GM23338 (cell line): Measurements from ENCODE around the gene ELAPOR2. TPM values are rescaled to one million over a fixed set of nuclear protein-coding genes. Genes with fewer than 3 reads are reported as not detected.
A peak's percentile ranks its signal among the peaks of the same experiment; 100 is the strongest.

Experiments used
- ATAC-seq: fragments of 200-7000 bp; cut with Tn5 transposase; 3 replicates; pipeline ENCODE4 v1.9.1; 2020
- DNase-seq: peaks from one replicate; pipeline ENCODE4 v3.0.0-alpha.2; 2015; ENCODE audit warnings: low spot score
- H2AFZ ChIP-seq: fragments of 200-600 bp; sonication (generic); 2 replicates; pipeline ENCODE4 v1.8.0; 2016; ENCODE audit warnings: antibody characterized with exemption, mild to moderate bottlenecking, moderate library complexity
- H3F3A ChIP-seq: fragments of 200-600 bp; sonication (generic); replicated peaks from 2 replicates; pipeline ENCODE4 v1.8.0; 2017; ENCODE audit warnings: antibody characterized with exemption, mixed run types, low read depth
- H3K27ac ChIP-seq: fragments of 200-600 bp; sonication (generic); 2 replicates; pipeline ENCODE4 v1.6.1; 2016; ENCODE audit warnings: low read depth
- H3K27me3 ChIP-seq: fragments of 200-600 bp; sonication (generic); 2 replicates; pipeline ENCODE4 v1.8.0; 2016; ENCODE audit warnings: mild to moderate bottlenecking, mixed run types, moderate library complexity; ENCODE audit not compliant: insufficient read depth
- H3K36me3 ChIP-seq: fragments of 200-600 bp; sonication (generic); 2 replicates; pipeline ENCODE4 v1.8.0; 2016; ENCODE audit warnings: mild to moderate bottlenecking; ENCODE audit not compliant: insufficient read depth
- H3K4me1 ChIP-seq: fragments of 200-600 bp; sonication (generic); 2 replicates; pipeline ENCODE4 v1.8.0; 2016; ENCODE audit warnings: mild to moderate bottlenecking, moderate library complexity; ENCODE audit not compliant: insufficient read depth
- H3K4me2 ChIP-seq: fragments of 200-600 bp; sonication (generic); 2 replicates; pipeline ENCODE4 v1.7.1; 2017; ENCODE audit warnings: mixed run types
- H3K4me3 ChIP-seq: fragments of 200-600 bp; sonication (generic); 2 replicates; pipeline ENCODE4 v1.6.1; 2016; ENCODE audit warnings: mixed run types
- H3K79me2 ChIP-seq: fragments of 200-600 bp; sonication (generic); replicated peaks from 2 replicates; pipeline ENCODE4 v1.8.0; 2017; ENCODE audit warnings: mild to moderate bottlenecking; ENCODE audit not compliant: insufficient read depth
- H3K9me2 ChIP-seq: fragments of 200-600 bp; sonication (generic); 2 replicates; pipeline ENCODE4 v1.8.0; 2017; ENCODE audit not compliant: insufficient read depth
- H4K20me1 ChIP-seq: fragments of 200-600 bp; sonication (generic); replicated peaks from 2 replicates; pipeline ENCODE4 v1.8.0; 2017; ENCODE audit warnings: mild to moderate bottlenecking; ENCODE audit not compliant: insufficient read depth
- H3K27ac Mint-ChIP-seq: 2 replicates; pipeline ENCODE4 v1.8.0; 2020; ENCODE audit warnings: inconsistent platforms, mild to moderate bottlenecking, moderate library complexity, mixed read lengths
- H3K27me3 Mint-ChIP-seq: 3 replicates; pipeline ENCODE4 v1.8.0; 2022; ENCODE audit warnings: low read depth, mild to moderate bottlenecking, moderate library complexity, mixed read lengths, inconsistent platforms; ENCODE audit not compliant: insufficient read depth, poor library complexity
- H3K36me3 Mint-ChIP-seq: 3 replicates; pipeline ENCODE4 v1.8.0; 2021; ENCODE audit warnings: low read depth, mild to moderate bottlenecking, inconsistent platforms, moderate library complexity, mixed read lengths
- H3K4me1 Mint-ChIP-seq: 3 replicates; pipeline ENCODE4 v1.8.0; 2020; ENCODE audit warnings: mild to moderate bottlenecking, inconsistent platforms, mixed read lengths
- H3K4me3 Mint-ChIP-seq: 3 replicates; pipeline ENCODE4 v1.8.0; 2021; ENCODE audit warnings: moderate library complexity, mild to moderate bottlenecking, inconsistent platforms, mixed read lengths
- H3K9me3 Mint-ChIP-seq: 3 replicates; pipeline ENCODE4 v1.8.0; 2020; ENCODE audit warnings: moderate library complexity, mild to moderate bottlenecking, inconsistent platforms, mixed read lengths
- CREB1 ChIP-seq: fragments of 250-450 bp; sonication (Bioruptor Pico); IDR thresholded peaks from 2 replicates; pipeline ENCODE4 v1.5.0; 2020; ENCODE audit warnings: low read depth, mild to moderate bottlenecking, moderate library complexity
- CTCF ChIP-seq, 2 experiments: fragments of 200-600 bp in 1 of 2; sonication (generic) in 1 of 2; conservative IDR thresholded peaks; 2 replicates each; pipeline versions ENCODE4 v1.5.1 to v1.6.1; 2016 to 2017; ENCODE audit warnings: antibody characterized with exemption in 2 of 2, low read depth in 2 of 2, mild to moderate bottlenecking in 2 of 2, moderate library complexity in 1 of 2
- EZH2 ChIP-seq: fragments of 200-600 bp; sonication (generic); IDR thresholded peaks from one replicate; pipeline ENCODE4 v1.8.0; 2017; ENCODE audit warnings: antibody characterized with exemption, mild to moderate bottlenecking, low read depth; ENCODE audit not compliant: unreplicated experiment
- JUNB ChIP-seq: IDR thresholded peaks from one replicate; pipeline ENCODE4 v1.6.1; 2016; ENCODE audit warnings: antibody characterized with exemption; ENCODE audit not compliant: unreplicated experiment
- NANOG ChIP-seq: IDR thresholded peaks from 2 replicates; pipeline ENCODE4 v1.6.1; 2016; ENCODE audit warnings: antibody characterized with exemption, borderline replicate concordance
- POLR2AphosphoS5 ChIP-seq: IDR thresholded peaks from 2 replicates; pipeline ENCODE4 v1.6.1; 2016; ENCODE audit warnings: antibody characterized with exemption, low read depth
- REST ChIP-seq: IDR thresholded peaks from one replicate; pipeline ENCODE4 v1.6.1; 2018; ENCODE audit warnings: antibody characterized with exemption; ENCODE audit not compliant: unreplicated experiment
- ZNF114 ChIP-seq: fragments of 250-450 bp; sonication (Bioruptor Pico); IDR thresholded peaks from 2 replicates; pipeline ENCODE4 v1.5.0; 2020; ENCODE audit warnings: mild to moderate bottlenecking, moderate library complexity
- ZNF331 ChIP-seq: fragments of 250-450 bp; sonication (Bioruptor Pico); IDR thresholded peaks from 2 replicates; pipeline ENCODE4 v1.5.0; 2020; ENCODE audit warnings: low read depth, mild to moderate bottlenecking, moderate library complexity
- polyA plus RNA-seq: library from polyadenylated mRNA; unstranded; fragments of >200 nt; fragmentation: Nextera tagmentation; extraction: Ambion mirVana; gene quantifications from 2 replicates; pipeline ENCODE4 v1.2.1, GENCODE V29; 2016
- total RNA-seq: library from RNA; depleted of rRNA; stranded (reverse); fragments of >200 nt; shearing (Covaris generic); gene quantifications from 2 replicates; pipeline ENCODE4 v1.2.3, GENCODE V29; 2014
- TF ChIP-seq, protein P1 (sequence below): IDR thresholded peaks from 2 replicates; pipeline ENCODE4 v1.6.1; 2016; ENCODE audit warnings: antibody characterized with exemption

Gene ELAPOR2
- total and polyA plus RNA-seq, 2 experiments from 2014 or later = 12.0 to 42.9 TPM

DNA sequence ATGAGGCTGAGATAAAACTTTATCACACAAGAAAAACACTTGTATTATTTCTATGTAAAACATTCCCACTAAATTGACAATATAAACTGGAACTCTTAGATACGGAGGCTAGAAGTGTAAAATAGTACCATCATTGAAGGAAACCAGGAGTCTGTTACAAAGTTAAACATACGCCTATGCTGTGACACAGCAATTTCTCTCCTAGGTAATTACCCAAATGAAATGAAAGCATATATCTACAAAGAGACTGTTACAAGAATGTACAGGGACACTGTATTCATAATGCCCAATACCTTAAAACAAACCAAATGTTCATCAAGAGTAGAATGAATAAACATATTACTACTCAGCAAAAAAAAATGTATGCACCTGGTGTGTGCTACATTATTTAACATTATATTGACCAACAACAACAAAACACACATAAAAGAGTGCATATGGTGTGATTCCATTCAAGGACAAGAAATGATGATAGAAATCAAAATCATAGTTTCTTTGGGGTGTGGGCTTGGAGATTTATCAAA is 33.2 kb upstream of the ELAPOR2 start (continued):
- TF ChIP-seq REST (no peak), EZH2 (no peak), JUNB (no peak), POLR2AphosphoS5 (no peak), ZNF114 (CRISPR knock-in tag) (no peak), CTCF (conservative IDR thresholded peaks at IDR 0.05; ENCODE audit: low read depth in 2 of 2) (no peak), CREB1 (CRISPR knock-in tag) (no peak), ZNF331 (CRISPR knock-in tag) (no peak)
- TF ChIP-seq, protein P1, sequence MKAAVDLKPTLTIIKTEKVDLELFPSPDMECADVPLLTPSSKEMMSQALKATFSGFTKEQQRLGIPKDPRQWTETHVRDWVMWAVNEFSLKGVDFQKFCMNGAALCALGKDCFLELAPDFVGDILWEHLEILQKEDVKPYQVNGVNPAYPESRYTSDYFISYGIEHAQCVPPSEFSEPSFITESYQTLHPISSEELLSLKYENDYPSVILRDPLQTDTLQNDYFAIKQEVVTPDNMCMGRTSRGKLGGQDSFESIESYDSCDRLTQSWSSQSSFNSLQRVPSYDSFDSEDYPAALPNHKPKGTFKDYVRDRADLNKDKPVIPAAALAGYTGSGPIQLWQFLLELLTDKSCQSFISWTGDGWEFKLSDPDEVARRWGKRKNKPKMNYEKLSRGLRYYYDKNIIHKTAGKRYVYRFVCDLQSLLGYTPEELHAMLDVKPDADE = no peak

DNA sequence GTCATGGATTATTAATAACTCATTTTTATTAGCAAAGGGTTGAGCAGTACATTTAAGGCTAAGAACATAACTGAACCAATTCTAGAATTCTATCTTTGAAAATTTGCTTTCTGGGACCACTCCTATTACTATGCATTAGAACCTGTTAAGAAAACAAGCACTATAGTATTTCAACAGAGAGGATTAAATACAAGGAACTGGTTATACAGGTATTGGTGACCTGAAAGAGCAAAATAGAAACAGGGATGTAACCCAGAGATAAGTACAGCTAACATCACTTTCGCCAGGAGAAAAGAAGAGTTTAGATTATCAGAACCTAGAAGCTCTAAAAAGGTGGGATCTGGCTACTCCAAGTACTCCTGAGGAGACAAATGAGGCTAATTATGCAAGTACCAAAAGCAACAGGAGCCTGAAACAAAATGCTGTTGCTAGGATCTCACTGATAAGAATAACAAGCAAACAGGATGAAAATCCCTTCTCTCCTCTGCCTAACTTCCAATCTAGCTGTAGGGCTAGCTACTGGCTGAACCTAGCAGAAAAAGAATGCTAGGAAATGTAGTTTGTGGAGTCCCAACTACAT is 32.1 kb upstream of the ELAPOR2 start:
- Histone ChIP-seq H3K4me3 (no peak overlapping the region), H4K20me1 (no peaks in the 10 kb centered on the region), H3K27me3 (no peaks in the 10 kb centered on the region), H3F3A (no peaks in the 10 kb centered on the region), H2AFZ (no peak overlapping the region), H3K4me2 (no peak overlapping the region), H3K9me2 (no peaks in the 10 kb centered on the region; the same call in 1 of the 2 replicates), H3K27ac (no peak overlapping the region), H3K4me1 (no peaks in the 10 kb centered on the region), H3K36me3 (no peaks in the 10 kb centered on the region), H3K79me2 (no peaks in the 10 kb centered on the region)
- H3K27me3 Mint-ChIP-seq = no peaks in the 10 kb centered on the region
- no peak overlapping the region for H3K4me3 Mint-ChIP-seq
- ATAC-seq = peak; percentile 47; the same call in 2 of the 3 replicates
- H3K9me3 Mint-ChIP-seq = peaks cover 3% of the 10 kb centered on the region; the same call in 1 of the 3 replicates
- peaks cover 10% of the 10 kb centered on the region for H3K4me1 Mint-ChIP-seq
- H3K36me3 Mint-ChIP-seq = peaks cover 3% of the 10 kb centered on the region; the same call in 2 of the 3 replicates
- DNase-seq = peak; percentile 38
- no peak overlapping the region for H3K27ac Mint-ChIP-seq
- TF ChIP-seq ZNF331 (CRISPR knock-in tag) (no peak), EZH2 (no peak), NANOG (no peak), CREB1 (CRISPR knock-in tag) (no peak), CTCF (conservative IDR thresholded peaks at IDR 0.05; ENCODE audit: low read depth in 2 of 2) (no peak)
- TF ChIP-seq, protein P1 = no peak
